ENCODE measurements around the gene KLRB1.
"Not testable (repeated sequence)": the region's sequence is repeated elsewhere in the genome, so short reads cannot be mapped to it uniquely, and the experiment has no call there.

Gene KLRB1

GRCh38 chr12:9607716-9608115 is at the start of gene KLRB1:
KLRB1 (minus strand) TSS chr12:9607916; CDS start chr12:9607839, 77 bp downstream.
- DNase-seq (ENCODE audit: low spot score), result no peak

- no peak for DNase-seq (ENCODE audit: low spot score)
Measured at GRCh38 chr12:9651265-9651729, 43.6 kb upstream of the KLRB1 start.

GRCh38 chr12:9650151-9650576 is 42.4 kb upstream of the KLRB1 start:
- no peak for DNase-seq (ENCODE audit: low spot score)

- DNase-seq (ENCODE audit: low spot score), result no peak
Measured at GRCh38 chr12:9649532-9649940, 41.8 kb upstream of the KLRB1 start.

GRCh38 chr12:9648701-9649531 is 41.2 kb upstream of the KLRB1 start:
- no peak for DNase-seq (ENCODE audit: low spot score)

- peak; percentile 74 for DNase-seq (ENCODE audit: low spot score)
Measured at GRCh38 chr12:9647825-9648700, 40.3 kb upstream of the KLRB1 start.

- no peak for DNase-seq (ENCODE audit: low spot score)
Measured at GRCh38 chr12:9646794-9647781, 39.4 kb upstream of the KLRB1 start.

GRCh38 chr12:9644985-9645551 is 37.4 kb upstream of the KLRB1 start:
- not testable (repeated sequence) for DNase-seq (ENCODE audit: low spot score)

GRCh38 chr12:9643266-9643660 is 35.5 kb upstream of the KLRB1 start:
- DNase-seq (ENCODE audit: low spot score), result no peak

GRCh38 chr12:9642606-9643265 is 35.0 kb upstream of the KLRB1 start:
- DNase-seq (ENCODE audit: low spot score), result no peak

- no peak for DNase-seq (ENCODE audit: low spot score)
Measured at GRCh38 chr12:9640024-9640423, 32.3 kb upstream of the KLRB1 start.

GRCh38 chr12:9636851-9637206 is 29.1 kb upstream of the KLRB1 start:
- no peak for DNase-seq (ENCODE audit: low spot score)

- no peak for DNase-seq (ENCODE audit: low spot score)
Measured at GRCh38 chr12:9636150-9636850, 28.6 kb upstream of the KLRB1 start.

GRCh38 chr12:9634969-9635754 is 27.4 kb upstream of the KLRB1 start:
- no peak for DNase-seq (ENCODE audit: low spot score)

- peak; percentile 46 for DNase-seq (ENCODE audit: low spot score)
Measured at GRCh38 chr12:9634177-9634803, 26.6 kb upstream of the KLRB1 start.

- DNase-seq (ENCODE audit: low spot score), result no peak
Measured at GRCh38 chr12:9632766-9633165, 25.1 kb upstream of the KLRB1 start.

GRCh38 chr12:9626821-9627220 is 19.1 kb upstream of the KLRB1 start:
- no peak for DNase-seq (ENCODE audit: low spot score)

- DNase-seq (ENCODE audit: low spot score), result no peak
Measured at GRCh38 chr12:9626291-9626690, 18.6 kb upstream of the KLRB1 start.

- no peak for DNase-seq (ENCODE audit: low spot score)
Measured at GRCh38 chr12:9625019-9625418, 17.3 kb upstream of the KLRB1 start.
